Pancreas (tissue), 10 donors: ENCODE data around the gene BMPR1B. TPM values are rescaled to one million over a fixed set of nuclear protein-coding genes. Genes with fewer than 3 reads are reported as not detected.
A peak's percentile ranks its signal among the peaks of the same experiment; 100 is the strongest.

Experiments used
- ATAC-seq, 4 donors: fragments of 200-7000 bp; cut with Tn5 transposase; one replicate each; pipeline versions ENCODE4 v1.8.0 to v1.9.1; 2020; ENCODE audit warnings: mild to moderate bottlenecking in 4 of 4, moderate library complexity in 4 of 4
- DNase-seq, 6 donors: peaks; one replicate each; pipeline ENCODE4 v3.0.0-alpha.2; 2020
- FAIRE-seq: peaks from 2 replicates; lab custom pipeline; 2012; peaks lifted over from hg19 to GRCh38; lab: Jason Lieb, UNC
- H3K27ac ChIP-seq, 4 donors: fragments of 200-600 bp; sonication (generic); 1 replicate in 3 of 4; 2 replicates in 1 of 4; pipeline versions ENCODE4 v1.5.0 to v1.8.0; 2020
- H3K27me3 ChIP-seq, 4 donors: fragments of 200-600 bp; one replicate each; pipeline ENCODE4 v1.8.0; 2021
- H3K36me3 ChIP-seq, 3 donors: fragments of 200-600 bp; sonication (generic) in 1 of 3; one replicate each; pipeline versions ENCODE4 v1.5.0 to v1.8.0; 2020 to 2021
- H3K4me1 ChIP-seq, 3 donors: fragments of 200-600 bp; one replicate each; pipeline ENCODE4 v1.8.0; 2021
- H3K4me3 ChIP-seq, 4 donors: fragments of 200-600 bp; sonication (generic) in 2 of 4; one replicate each; pipeline versions ENCODE4 v1.5.0 to v1.8.0; 2020 to 2021
- H3K9me3 ChIP-seq, 4 donors: fragments of 200-600 bp; one replicate each; pipeline ENCODE4 v1.8.0; 2021
- CTCF ChIP-seq, 4 donors: fragments of 200-600 bp; sonication (generic) in 3 of 4; IDR thresholded peaks; one replicate each; pipeline versions ENCODE4 v1.5.0 to v1.8.0; 2021; ENCODE audit warnings: antibody characterized with exemption in 4 of 4
- WGBS, 2 donors: extraction: QIAGEN DNeasy Blood & Tissue Kit; methylation state at CpG; one replicate each; pipeline ENCODE4 v1.1.7; 2013; 5-methylcytosine and 5-hydroxymethylcytosine counted together
- intact Hi-C, 3 donors: fragments of 100-400 bp; cut with DNase I; formaldehyde crosslinking; loops; one replicate each; pipeline versions ENCODE4 v1.11.1 to v1.14.2; 2022
- polyA plus RNA-seq, 2 donors: library from polyadenylated mRNA; stranded (reverse); fragments of 200-250 nt; gene quantifications; one replicate each; pipeline ENCODE4 v1.2.3, GENCODE V29; 2013
- total RNA-seq, 6 donors: library from RNA; stranded (reverse); fragmentation: NEBNext Ultra II Directional in 4 of 6; extraction: Animal tissue kit (Norgen Biotek cat#: 25700) in 4 of 6; gene quantifications; one replicate each; pipeline versions ENCODE4 v1.2.1 to v1.2.4, GENCODE V29; 2021 to 2023
- donor health status: healthy with polysubstance abuse.
- donor health status: DM: no; HTN: no; CAD: no; lungs with moderate emphysema.
- donor health status: DM: no; HTN: no; CAD: no.
- donor health status: control.
- donor health status: control.
- donor health status: Bipolar disorder and iron deficiency.
- donor health status: DM: yes; HTN: yes; CAD: no.
- donor health status: DM: no; HTN: no; CAD: no.
- donor health status: DM: no; HTN: no; CAD: no.
- donor health status: DM: yes; HTN: yes; CAD: no.

BMPR1B gene
- total and polyA plus RNA-seq, 8 donors = 0.46 to 3.7 (median 1.6) TPM

- no peak for FAIRE-seq
These were observed 154.9 kb downstream of the BMPR1B start for GRCh38 chr4:94912606-94913005.

DNA sequence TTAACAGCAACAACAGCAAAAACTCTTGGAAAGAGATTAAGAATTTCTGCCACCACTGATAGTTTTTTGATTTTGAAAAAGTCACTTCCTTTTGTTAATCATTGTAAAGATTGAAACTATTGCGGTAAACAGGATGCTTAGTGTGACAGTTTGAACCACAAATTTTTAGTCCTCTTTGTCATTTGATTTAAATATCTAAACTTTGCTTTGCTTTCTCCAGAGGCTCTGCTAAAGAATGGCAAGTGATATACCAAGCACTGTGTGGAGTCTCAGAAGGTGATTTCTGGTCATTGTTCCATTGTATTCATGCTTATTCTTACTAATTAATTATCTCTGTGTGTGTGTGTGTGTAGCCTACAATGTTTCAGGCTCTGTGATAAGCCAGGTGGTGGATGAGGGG, 155.6 kb downstream of the BMPR1B start:
- H3K4me3 ChIP-seq = no peak overlapping the region
- no peaks in the 10 kb centered on the region for H3K27me3 ChIP-seq
- H3K27ac ChIP-seq = no peak overlapping the region
- no peak for DNase-seq
- H3K9me3 ChIP-seq = no peaks in the 10 kb centered on the region
- no peak for TF ChIP-seq CTCF (IDR thresholded peaks at IDR 0.05)
- whole genome bisulfite sequencing, 2 donors = 72 to 77% methylated on average over 1 of the region's 1 CpG
- intact Hi-C loops = no loop called here
- no peaks in the 10 kb centered on the region for H3K4me1 ChIP-seq
- ATAC-seq = no peak
- no peaks in the 10 kb centered on the region for H3K36me3 ChIP-seq
- no peak for FAIRE-seq

More at GRCh38 chr4:94912606-94913005, 154.9 kb downstream of the BMPR1B start:
- no peak for TF ChIP-seq CTCF (IDR thresholded peaks at IDR 0.05)
- no peaks in the 10 kb centered on the region for H3K36me3 ChIP-seq
- H3K4me1 ChIP-seq = no peaks in the 10 kb centered on the region
- no peak for DNase-seq
- intact Hi-C loops = no loop called here
- WGBS, 2 donors = 73 to 77% methylated on average over 2 of the region's 2 CpGs
- no peaks in the 10 kb centered on the region for H3K9me3 ChIP-seq
- no peak for ATAC-seq
- H3K27me3 ChIP-seq = no peaks in the 10 kb centered on the region
- no peak overlapping the region for H3K4me3 ChIP-seq
- no peak overlapping the region for H3K27ac ChIP-seq

- Histone ChIP-seq H3K27ac (no peak overlapping the region), H3K4me3 (no peak overlapping the region), H3K4me1 (no peaks in the 10 kb centered on the region), H3K27me3 (no peaks in the 10 kb centered on the region), H3K36me3 (no peaks in the 10 kb centered on the region), H3K9me3 (no peaks in the 10 kb centered on the region)
- intact Hi-C loops = no loop called here
- no peak for ATAC-seq
- FAIRE-seq = no peak
- TF ChIP-seq CTCF (IDR thresholded peaks at IDR 0.05) = no peak
- DNase-seq = peak in 1 of 6 donors; percentile 27
- 77 to 92% methylated on average over 2 of the region's 2 CpGs for WGBS, 2 donors
These were observed 159.4 kb downstream of the BMPR1B start for GRCh38 chr4:94917146-94917545.

DNA sequence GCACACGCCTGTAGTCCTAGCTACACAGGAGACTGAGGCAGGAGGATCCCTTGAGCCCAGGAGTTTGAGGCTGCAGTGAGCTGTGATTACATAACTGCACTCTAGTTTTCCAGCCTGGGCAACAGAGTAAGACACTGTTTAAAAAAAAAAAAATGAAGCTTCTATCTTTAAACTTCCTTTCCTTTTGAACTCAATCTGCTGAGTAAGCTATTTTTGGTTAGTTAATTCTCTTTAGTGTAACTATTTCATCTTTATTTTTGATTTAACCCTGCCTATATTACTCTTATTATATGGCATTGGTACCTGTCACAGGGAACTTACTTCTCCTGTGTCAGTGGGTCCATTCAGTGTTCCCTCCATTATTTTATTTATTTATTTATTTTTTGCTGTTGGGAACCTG, 160.8 kb downstream of the BMPR1B start:
- Histone ChIP-seq H3K27me3 (no peaks in the 10 kb centered on the region), H3K27ac (no peak overlapping the region), H3K4me3 (no peak overlapping the region), H3K4me1 (no peaks in the 10 kb centered on the region), H3K36me3 (no peaks in the 10 kb centered on the region), H3K9me3 (no peaks in the 10 kb centered on the region)
- no peak for DNase-seq
- no peak for TF ChIP-seq CTCF (IDR thresholded peaks at IDR 0.05)
- no peak for FAIRE-seq
- WGBS, 2 donors = 86 to 92% methylated on average over 1 of the region's 1 CpG
- intact Hi-C loops = no loop called here
- no peak for ATAC-seq

- WGBS, 2 donors = 83 to 85% methylated on average over 4 of the region's 4 CpGs
- no peak for ATAC-seq
- no peak for TF ChIP-seq CTCF (IDR thresholded peaks at IDR 0.05)
- intact Hi-C loops = no loop called here
- Histone ChIP-seq H3K36me3 (no peaks in the 10 kb centered on the region), H3K4me1 (no peaks in the 10 kb centered on the region), H3K9me3 (no peaks in the 10 kb centered on the region), H3K27ac (no peak overlapping the region), H3K4me3 (no peak overlapping the region), H3K27me3 (no peaks in the 10 kb centered on the region)
- no peak for DNase-seq
- no peak for FAIRE-seq
These were observed 162.6 kb downstream of the BMPR1B start for GRCh38 chr4:94920369-94920768.
